K562 treated with DMSO at 1 percent for 4 hours (cell line): Measurements from ENCODE around the gene CECR2. TPM values are rescaled to one million over a fixed set of nuclear protein-coding genes. Genes with fewer than 3 reads are reported as not detected.

Source experiments
- total RNA-seq: library from RNA; unstranded; fragments of 300-600 nt; gene quantifications from 2 replicates; pipeline ENCODE4 v1.2.3, GENCODE V29; 2022; ENCODE audit not compliant: insufficient read depth

CECR2 gene
- 0.21 and 0.28 TPM in 2 replicates for total RNA-seq

DNA sequence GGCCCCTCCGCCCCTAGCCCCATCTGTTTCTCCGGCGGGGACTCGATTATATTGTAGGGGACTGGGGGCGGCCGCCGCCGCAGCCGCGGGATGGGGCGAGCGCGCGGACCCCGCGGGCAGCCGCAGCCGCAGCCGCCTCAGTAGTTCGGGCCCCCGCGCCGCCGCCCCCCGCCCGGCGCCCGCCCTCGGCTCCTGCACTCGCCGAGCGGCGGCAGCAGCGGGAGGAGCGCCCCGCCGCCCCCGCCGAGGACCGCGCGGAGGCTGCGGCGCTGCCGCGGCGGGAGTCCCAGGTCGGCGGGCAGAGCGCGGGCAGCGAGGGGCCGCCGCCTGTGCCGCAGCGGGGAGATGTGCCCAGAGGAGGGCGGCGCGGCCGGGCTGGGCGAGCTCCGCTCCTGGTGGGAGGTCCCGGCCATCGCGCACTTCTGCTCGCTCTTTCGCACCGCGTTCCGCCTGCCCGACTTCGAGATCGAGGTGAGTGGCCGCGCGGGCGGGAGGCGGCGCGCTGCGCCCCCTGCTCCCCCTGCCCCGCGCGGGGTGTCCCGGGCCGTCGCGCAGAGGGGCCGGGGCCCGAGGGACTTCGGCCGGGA lies at the start of gene CECR2:
Gene CECR2 (plus strand): TSS at position 22 of the 587 bp plus-strand sequence. CDS start 324 bp downstream, at position 346.

GRCh38 chr22:17562906-17563870 lies 193.9 kb downstream of the CECR2 start, which contains the start of gene SLC25A18:
SLC25A18 (plus strand) TSS chr22:17563498; CDS start chr22:17579945, 16,447 bp downstream.

Other genes with a start within 250 kb of the CECR2 start
- not detected in 2 replicates for gene TMEM121B, start 248.1 kb upstream of the CECR2 start, total RNA-seq
- 7.5 and 12.0 TPM in 2 replicates for gene HDHD5, start 210.2 kb upstream of the CECR2 start, total RNA-seq
- not detected in 2 replicates for gene ADA2, start 150.0 kb upstream of the CECR2 start, total RNA-seq
- 0.55 and 0.58 TPM in 2 replicates for gene SLC25A18, start 194.0 kb downstream of the CECR2 start, total RNA-seq